OCI-LY7 (cell line): ENCODE results near the gene RAB21.

Experiments
- EZH2phosphoT487 ChIP-seq: fragments of 200-600 bp; sonication (generic); IDR thresholded peaks from 2 replicates; pipeline ENCODE4 v1.6.1; 2018; ENCODE audit warnings: low read depth, borderline replicate concordance, mild to moderate bottlenecking, mixed run types, antibody characterized with exemption, low read length, moderate library complexity, mixed read lengths
- TF ChIP-seq, protein P1 (sequence below): fragments of 200-600 bp; sonication (generic); conservative IDR thresholded peaks from 2 replicates; pipeline ENCODE4 v1.5.1; 2014; ENCODE audit warnings: mild to moderate bottlenecking, antibody characterized with exemption, low read length, moderate library complexity, mixed read lengths

DNA sequence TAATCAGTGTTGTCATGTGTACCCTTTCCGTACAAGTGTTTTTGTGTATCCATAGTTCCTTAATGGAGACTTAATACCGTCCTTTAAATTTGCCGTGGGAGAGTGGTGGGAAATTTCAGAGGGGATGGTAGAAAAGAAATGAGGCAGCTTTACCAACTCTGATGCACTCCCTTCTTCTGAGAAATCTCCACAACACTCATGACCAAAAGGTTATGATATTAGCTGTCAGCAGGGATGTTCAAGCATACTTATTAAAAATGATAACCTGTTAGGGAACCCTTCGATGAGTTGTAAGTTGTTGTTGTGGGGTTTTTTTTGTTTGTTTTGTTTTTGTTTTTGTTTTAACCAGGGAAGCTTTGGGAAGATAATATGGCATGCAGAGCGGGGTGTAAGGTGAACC, 12.5 kb downstream of the RAB21 start:
- TF ChIP-seq, protein P1, sequence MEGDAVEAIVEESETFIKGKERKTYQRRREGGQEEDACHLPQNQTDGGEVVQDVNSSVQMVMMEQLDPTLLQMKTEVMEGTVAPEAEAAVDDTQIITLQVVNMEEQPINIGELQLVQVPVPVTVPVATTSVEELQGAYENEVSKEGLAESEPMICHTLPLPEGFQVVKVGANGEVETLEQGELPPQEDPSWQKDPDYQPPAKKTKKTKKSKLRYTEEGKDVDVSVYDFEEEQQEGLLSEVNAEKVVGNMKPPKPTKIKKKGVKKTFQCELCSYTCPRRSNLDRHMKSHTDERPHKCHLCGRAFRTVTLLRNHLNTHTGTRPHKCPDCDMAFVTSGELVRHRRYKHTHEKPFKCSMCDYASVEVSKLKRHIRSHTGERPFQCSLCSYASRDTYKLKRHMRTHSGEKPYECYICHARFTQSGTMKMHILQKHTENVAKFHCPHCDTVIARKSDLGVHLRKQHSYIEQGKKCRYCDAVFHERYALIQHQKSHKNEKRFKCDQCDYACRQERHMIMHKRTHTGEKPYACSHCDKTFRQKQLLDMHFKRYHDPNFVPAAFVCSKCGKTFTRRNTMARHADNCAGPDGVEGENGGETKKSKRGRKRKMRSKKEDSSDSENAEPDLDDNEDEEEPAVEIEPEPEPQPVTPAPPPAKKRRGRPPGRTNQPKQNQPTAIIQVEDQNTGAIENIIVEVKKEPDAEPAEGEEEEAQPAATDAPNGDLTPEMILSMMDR, result no peak
- no peak for TF ChIP-seq EZH2phosphoT487
